Nephron (organoid): ENCODE data around the gene PTGR2.
"Not testable (repeated sequence)": the region's sequence is repeated elsewhere in the genome, so short reads cannot be mapped to it uniquely, and the experiment has no call there.

Experiments used
- H3K27ac Mint-ChIP-seq, 3 experiments: 2 replicates each; pipeline ENCODE4 v1.8.0; 2020; ENCODE audit warnings: mixed read lengths in 3 of 3, mild to moderate bottlenecking in 2 of 3, moderate library complexity in 1 of 3
- H3K27me3 Mint-ChIP-seq: 2 replicates; pipeline ENCODE4 v1.8.0; 2021; ENCODE audit warnings: low read depth, mild to moderate bottlenecking, moderate library complexity, mixed read lengths
- H3K36me3 Mint-ChIP-seq: 2 replicates; pipeline ENCODE4 v1.8.0; 2020; ENCODE audit warnings: low read depth, mixed read lengths
- H3K4me1 Mint-ChIP-seq: 2 replicates; pipeline ENCODE4 v1.8.0; 2020; ENCODE audit warnings: mixed read lengths
- H3K4me3 Mint-ChIP-seq, 3 experiments: 2 replicates each; pipeline ENCODE4 v1.8.0; 2020; ENCODE audit warnings: mild to moderate bottlenecking in 3 of 3, mixed read lengths in 3 of 3, moderate library complexity in 2 of 3
- H3K9me3 Mint-ChIP-seq: 2 replicates; pipeline ENCODE4 v1.8.0; 2020; ENCODE audit warnings: mixed read lengths
- CTCF ChIP-seq, 3 experiments: fragments of 200-600 bp; sonication (generic); IDR thresholded peaks; one replicate each; pipeline ENCODE4 v1.5.0; 2021; ENCODE audit warnings: antibody characterized with exemption in 3 of 3; ENCODE audit not compliant: unreplicated experiment in 3 of 3

Gene PTGR2

DNA sequence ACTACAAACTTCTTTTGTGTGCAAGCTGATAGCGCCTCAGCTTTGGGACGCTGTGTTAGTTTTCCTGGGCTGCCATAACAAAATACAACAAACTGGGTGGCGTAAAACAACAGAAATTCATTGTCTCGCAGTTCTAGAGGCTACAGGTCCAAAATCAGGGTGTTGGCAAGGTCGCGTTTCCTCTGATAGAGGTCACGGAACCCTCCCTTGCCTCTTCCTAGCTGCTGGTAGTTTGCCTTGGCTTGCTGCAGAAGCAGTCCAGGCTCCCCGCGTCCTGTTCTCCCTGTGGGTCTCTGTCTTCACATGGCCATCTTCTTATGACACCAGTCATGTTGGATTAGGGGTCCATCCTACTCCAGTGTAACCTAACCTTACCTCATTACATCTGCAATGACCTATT, 32.8 kb upstream of the PTGR2 start:
- Mint-ChIP-seq H3K27ac (no peak overlapping the region), H3K27me3 (peaks cover 5% of the 10 kb centered on the region), H3K9me3 (peaks cover 4% of the 10 kb centered on the region), H3K4me3 (no peak overlapping the region), H3K4me1 (peaks cover 20% of the 10 kb centered on the region), H3K36me3 (no peaks in the 10 kb centered on the region)
- no peak for TF ChIP-seq CTCF (IDR thresholded peaks at IDR 0.05; ENCODE audit: unreplicated experiment in 3 of 3)

GRCh38 chr14:73820631-73821030, 31.0 kb upstream of the PTGR2 start:
- Mint-ChIP-seq H3K4me3 (no peak overlapping the region), H3K27me3 (no peaks in the 10 kb centered on the region), H3K27ac (no peak overlapping the region), H3K9me3 (peaks cover 4% of the 10 kb centered on the region), H3K4me1 (peaks cover 21% of the 10 kb centered on the region), H3K36me3 (no peaks in the 10 kb centered on the region)
- TF ChIP-seq CTCF (IDR thresholded peaks at IDR 0.05; ENCODE audit: unreplicated experiment in 3 of 3): no peak

GRCh38 chr14:73823339-73823885, 28.2 kb upstream of the PTGR2 start:
- no peak for TF ChIP-seq CTCF (IDR thresholded peaks at IDR 0.05; ENCODE audit: unreplicated experiment in 3 of 3)
- peak overlapping the region in 1 of 3 experiments; percentile 41 for H3K27ac Mint-ChIP-seq
- peaks cover 17% of the 10 kb centered on the region for H3K4me1 Mint-ChIP-seq
- no peaks in the 10 kb centered on the region for H3K36me3 Mint-ChIP-seq
- no peaks in the 10 kb centered on the region for H3K27me3 Mint-ChIP-seq
- H3K9me3 Mint-ChIP-seq: peaks cover 4% of the 10 kb centered on the region
- no peak overlapping the region for H3K4me3 Mint-ChIP-seq

DNA sequence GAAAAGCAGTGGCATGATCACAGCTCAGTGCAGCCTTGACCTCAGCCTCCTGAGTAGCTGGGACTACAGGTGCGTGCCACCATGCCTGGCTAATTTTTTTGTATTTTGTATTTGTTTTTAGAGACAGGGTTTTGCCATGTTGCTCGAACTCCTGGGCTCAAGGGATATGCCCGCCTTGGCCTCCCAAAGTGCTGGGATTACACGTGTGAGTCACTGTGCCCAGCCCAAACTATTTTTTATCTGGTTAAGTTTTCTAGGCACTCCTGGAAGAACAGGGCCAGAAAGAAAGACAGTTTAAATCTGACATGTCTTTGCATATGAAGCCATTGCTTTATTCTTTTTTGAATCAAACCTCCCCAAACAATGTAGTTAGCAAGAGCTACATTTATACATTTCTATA, 27.5 kb upstream of the PTGR2 start:
- TF ChIP-seq CTCF (IDR thresholded peaks at IDR 0.05; ENCODE audit: unreplicated experiment in 3 of 3): no peak
- H3K27ac Mint-ChIP-seq: peak overlapping the region in 1 of 3 experiments; percentile 11
- peaks cover 20% of the 10 kb centered on the region for H3K4me1 Mint-ChIP-seq
- peaks cover 4% of the 10 kb centered on the region for H3K9me3 Mint-ChIP-seq
- H3K27me3 Mint-ChIP-seq: no peaks in the 10 kb centered on the region
- no peaks in the 10 kb centered on the region for H3K36me3 Mint-ChIP-seq
- no peak overlapping the region for H3K4me3 Mint-ChIP-seq

DNA sequence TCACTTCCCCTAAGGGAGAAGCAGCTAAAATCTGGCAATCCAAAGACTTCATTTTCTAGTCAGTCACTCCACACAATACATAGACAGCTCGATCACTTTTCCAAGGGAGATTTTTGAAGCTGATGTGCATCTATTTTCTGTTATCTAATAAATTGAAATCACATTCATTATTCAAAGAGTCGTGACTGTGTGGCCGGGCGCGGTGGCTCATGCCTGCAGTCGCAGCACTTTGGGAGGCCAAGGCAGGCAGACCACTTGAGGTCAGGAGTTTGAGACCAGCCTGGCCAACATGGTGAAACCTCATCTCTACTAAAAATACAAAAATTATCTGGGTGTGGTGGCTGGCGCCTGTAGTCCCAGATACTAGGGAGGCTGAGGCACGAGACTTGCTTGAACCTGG, 27.1 kb upstream of the PTGR2 start:
- Mint-ChIP-seq H3K36me3 (no peaks in the 10 kb centered on the region), H3K27me3 (no peaks in the 10 kb centered on the region), H3K4me3 (no peak overlapping the region), H3K9me3 (peaks cover 4% of the 10 kb centered on the region), H3K4me1 (peaks cover 21% of the 10 kb centered on the region), H3K27ac (peak overlapping the region in 1 of 3 experiments; percentile 11)
- no peak for TF ChIP-seq CTCF (IDR thresholded peaks at IDR 0.05; ENCODE audit: unreplicated experiment in 3 of 3)

- peaks cover 26% of the 10 kb centered on the region for H3K4me1 Mint-ChIP-seq
- peak; percentile 86 to 93 (median 86) for TF ChIP-seq CTCF (IDR thresholded peaks at IDR 0.05; ENCODE audit: unreplicated experiment in 3 of 3)
Measured at GRCh38 chr14:73825551-73826188, 26.0 kb upstream of the PTGR2 start.

DNA sequence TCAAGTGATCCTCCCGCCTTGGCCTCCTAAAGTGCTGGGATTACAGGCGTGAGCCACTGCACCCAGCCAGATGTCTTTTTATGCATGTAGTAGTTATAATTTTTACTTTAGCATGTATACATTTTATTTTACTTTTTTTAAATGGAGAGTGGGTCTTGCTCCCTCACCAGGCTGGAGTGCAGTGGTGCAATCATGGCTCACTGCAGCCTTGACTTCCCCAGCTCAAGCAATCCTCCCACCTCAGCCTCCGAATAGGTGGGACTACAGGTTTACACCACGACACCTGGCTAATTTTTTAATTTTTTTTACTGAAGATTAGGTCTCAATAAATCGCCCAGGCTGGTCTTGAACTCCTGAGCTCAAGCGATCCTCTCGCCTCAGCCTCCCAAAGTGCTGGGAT, 24.4 kb upstream of the PTGR2 start:
- not testable (repeated sequence) for H3K4me3 Mint-ChIP-seq, H3K27me3 Mint-ChIP-seq, H3K27ac Mint-ChIP-seq, H3K9me3 Mint-ChIP-seq, H3K36me3 Mint-ChIP-seq
- peaks cover 31% of the 10 kb centered on the region for H3K4me1 Mint-ChIP-seq

More at GRCh38 chr14:73825551-73826188, 26.0 kb upstream of the PTGR2 start:
- H3K36me3 Mint-ChIP-seq: no peaks in the 10 kb centered on the region
- no peak overlapping the region for H3K4me3 Mint-ChIP-seq
- H3K27ac Mint-ChIP-seq: peak overlapping the region in 2 of 3 experiments; percentile 49 to 70
- H3K9me3 Mint-ChIP-seq: peaks cover 4% of the 10 kb centered on the region
- no peaks in the 10 kb centered on the region for H3K27me3 Mint-ChIP-seq
